Measurements from ENCODE around the gene HOXD11.

Gene HOXD11

GRCh38 chr2:176081837-176082524 is 25.1 kb upstream of the HOXD11 start:
- DNase-seq = no peak

- no peak for DNase-seq
These were observed 24.6 kb upstream of the HOXD11 start for GRCh38 chr2:176082525-176082823.

GRCh38 chr2:176082824-176083751 is 24.0 kb upstream of the HOXD11 start:
- no peak for DNase-seq

- DNase-seq = no peak
These were observed 23.3 kb upstream of the HOXD11 start, which contains the start of gene EVX2 for GRCh38 chr2:176083796-176084261. Gene EVX2 (minus strand): TSS chr2:176083962. CDS start chr2:176083776, 186 bp downstream.

DNA sequence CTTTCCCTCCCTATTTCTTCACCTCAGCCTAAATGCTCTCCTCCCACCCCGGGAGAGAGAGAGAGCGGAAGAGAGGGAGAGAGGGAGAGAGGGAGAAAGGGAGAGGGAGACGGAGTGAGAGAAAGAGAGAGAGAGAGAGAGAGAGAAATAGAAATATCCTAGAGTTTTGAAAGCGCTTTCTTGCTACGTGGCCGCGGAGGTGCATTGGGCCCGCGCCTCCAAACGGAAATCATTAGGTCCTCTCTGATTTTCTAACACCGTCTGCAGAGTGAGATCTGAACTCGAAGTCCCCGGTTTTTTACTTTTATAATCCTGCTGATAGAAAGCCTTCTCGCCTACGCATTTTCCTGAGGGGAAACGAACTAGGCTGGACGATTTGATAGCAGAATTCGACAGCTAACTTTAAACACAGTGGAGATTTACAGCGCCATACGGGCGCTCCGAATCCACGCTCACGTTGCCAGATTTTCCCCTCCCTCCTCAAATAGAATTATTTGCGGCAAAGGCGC is 22.4 kb upstream of the HOXD11 start:
- no peak for DNase-seq

- DNase-seq = no peak
These were observed 21.8 kb upstream of the HOXD11 start for GRCh38 chr2:176085120-176085788.

- DNase-seq = no peak
These were observed 21.0 kb upstream of the HOXD11 start for GRCh38 chr2:176085861-176086771.

- DNase-seq = no peak
These were observed 19.6 kb upstream of the HOXD11 start for GRCh38 chr2:176087330-176088047.

GRCh38 chr2:176088048-176088936 is 18.8 kb upstream of the HOXD11 start:
- no peak for DNase-seq

DNA sequence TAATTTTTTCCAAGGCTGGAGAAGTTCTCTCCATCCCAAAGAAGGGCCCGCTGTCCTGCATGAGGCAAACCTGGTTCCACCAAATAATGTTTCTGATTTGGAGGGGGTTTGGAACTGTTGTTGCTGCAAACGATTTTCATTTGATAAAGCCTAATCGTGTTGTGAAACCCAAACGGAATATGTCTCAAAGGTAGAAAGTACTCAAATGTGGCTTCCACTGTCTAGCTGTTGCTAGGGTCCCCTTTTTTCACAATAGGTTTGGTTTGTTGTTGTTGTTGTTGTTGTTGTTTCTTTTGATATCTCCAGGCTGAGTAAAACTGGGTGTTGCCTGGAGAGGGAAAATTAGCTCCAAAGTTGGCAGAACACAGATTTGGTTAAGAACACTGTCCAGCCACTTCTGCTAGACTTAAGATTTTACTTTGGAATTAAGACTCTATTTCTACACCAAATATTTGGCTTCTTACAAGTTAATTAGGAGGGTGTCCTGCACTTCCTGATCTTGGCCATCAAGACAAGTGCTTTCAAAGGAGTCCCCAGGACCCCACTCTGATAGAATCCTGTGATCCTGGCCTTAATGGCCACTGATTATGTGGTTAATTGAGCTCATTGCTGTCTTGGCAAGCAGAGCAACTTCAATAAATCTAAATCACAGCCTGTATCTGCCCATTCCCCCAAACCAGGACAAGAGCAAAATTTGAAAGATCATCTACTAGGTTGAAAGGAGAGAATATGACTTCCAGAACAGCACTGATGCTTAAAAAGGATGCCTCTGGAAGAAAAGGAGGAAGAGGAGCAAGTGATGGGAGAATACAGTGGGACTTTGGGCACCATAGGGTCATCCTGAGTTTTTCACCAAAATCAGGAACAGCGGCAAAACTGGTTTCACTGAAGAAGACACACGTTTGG is 17.9 kb upstream of the HOXD11 start:
- no peak for DNase-seq

DNA sequence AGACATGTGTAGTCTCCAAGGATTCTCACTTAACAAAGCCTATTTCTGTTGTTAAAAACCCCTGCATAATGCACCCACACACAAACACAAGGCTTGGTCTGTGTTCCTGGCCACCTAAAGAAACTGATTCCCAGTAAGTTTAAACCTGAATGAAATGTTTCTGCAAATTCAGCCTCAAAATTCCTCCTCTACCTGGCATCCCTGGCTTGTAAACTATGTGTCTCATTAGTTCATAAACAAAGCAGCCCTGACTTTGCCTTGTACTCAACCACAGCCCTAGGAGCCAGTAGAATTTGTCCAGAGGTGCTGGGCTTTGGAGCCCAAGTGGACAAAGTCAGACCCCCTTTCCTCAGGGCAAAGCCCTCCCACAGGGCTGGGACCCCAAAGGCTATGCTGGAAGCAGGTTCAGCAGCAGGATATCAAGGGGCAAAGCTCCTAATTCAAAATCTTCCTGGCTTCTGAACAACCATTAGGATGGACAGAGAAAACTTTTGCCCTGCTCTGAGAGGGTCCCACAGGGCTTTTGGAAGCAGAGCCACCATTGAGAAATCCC is 17.2 kb upstream of the HOXD11 start:
- no peak for DNase-seq

GRCh38 chr2:176090862-176091261 is 16.2 kb upstream of the HOXD11 start:
- no peak for DNase-seq

DNA sequence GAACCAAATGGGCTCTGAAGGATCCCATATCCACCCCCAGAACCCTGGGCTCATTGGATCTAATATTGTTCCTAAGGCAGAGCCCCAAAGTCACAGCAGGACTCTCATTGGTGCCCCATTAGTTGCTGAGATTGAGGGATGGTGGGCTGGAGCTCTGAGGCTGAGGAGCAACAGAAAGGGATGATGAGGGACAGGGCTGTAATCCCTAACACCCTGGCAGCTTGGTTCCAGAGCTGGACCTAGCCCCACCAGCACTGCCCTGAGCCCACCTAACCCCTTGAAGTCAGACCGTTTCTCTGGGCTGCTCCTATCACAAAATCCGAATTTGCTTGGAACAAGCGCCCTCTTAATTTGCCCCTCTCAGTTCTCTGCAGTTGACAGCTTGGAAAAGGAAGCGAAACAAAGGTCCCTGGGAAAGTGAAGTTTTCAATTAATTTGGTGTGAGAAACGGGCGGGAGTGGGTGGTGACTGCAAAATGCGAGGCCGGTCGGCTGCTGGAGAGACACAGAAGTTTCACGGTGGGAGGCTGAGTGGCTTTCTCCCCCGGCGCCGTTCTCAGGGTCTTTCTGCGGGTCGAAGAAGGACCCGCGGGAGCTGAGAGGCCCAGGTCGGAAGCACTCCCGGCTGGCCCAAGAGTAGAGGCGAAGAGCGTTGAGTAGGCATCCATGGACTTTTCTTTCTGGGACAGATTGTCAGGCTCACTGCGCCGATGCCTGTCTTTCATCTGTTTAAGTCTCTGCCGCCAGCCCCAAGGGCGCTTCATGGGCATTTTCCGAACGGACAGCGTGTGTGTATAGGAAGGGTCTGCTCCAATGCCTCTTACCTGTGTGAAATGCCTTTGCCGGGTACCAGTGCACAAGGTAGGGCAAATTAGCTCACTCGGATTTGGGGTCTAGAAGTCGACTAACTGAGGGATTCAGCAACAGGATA is 15.5 kb upstream of the HOXD11 start:
- no peak for DNase-seq

DNA sequence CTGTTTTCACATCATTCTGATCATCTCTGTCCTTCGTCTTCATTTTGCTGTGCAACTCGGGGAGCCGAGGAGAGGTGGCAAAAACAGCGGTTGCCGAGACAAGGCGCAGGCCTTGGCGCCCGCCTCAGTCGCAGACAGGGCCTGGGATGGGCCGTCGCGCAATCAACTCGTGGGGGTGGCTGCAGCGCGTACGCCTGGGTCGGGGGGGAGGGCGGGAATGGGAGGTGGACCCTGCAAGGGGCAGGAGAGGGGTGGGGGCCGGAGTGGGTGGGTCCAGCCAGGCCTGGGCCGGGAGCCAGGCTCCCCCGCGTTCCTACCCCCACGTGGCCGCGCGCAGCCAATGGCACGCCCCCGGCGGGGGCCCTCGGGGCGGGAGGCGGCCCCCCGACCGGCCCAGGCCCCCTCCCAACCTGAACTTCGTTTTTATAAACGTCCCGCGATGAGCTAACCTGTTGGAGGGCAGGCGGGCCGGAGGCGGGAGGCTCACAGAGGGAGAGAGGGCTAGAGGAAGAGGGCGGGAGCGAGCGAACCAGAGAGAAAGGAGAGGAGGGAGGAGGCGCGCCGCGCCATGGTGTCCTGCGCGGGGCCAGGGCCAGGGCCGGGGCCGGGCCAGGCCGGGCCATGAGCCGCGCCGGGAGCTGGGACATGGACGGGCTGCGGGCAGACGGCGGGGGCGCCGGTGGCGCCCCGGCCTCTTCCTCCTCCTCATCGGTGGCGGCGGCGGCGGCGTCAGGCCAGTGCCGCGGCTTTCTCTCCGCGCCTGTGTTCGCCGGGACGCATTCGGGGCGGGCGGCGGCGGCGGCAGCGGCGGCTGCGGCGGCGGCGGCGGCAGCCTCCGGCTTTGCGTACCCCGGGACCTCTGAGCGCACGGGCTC is 14.6 kb upstream of the HOXD11 start, which contains the start of gene HOXD13:
TSS of gene HOXD13 (plus strand) at position 452 of the 875 bp plus-strand sequence. CDS start at position 622, 170 bp downstream.
- no peak for DNase-seq

- DNase-seq = no peak
These were observed 13.8 kb upstream of the HOXD11 start for GRCh38 chr2:176093145-176093897.

DNA sequence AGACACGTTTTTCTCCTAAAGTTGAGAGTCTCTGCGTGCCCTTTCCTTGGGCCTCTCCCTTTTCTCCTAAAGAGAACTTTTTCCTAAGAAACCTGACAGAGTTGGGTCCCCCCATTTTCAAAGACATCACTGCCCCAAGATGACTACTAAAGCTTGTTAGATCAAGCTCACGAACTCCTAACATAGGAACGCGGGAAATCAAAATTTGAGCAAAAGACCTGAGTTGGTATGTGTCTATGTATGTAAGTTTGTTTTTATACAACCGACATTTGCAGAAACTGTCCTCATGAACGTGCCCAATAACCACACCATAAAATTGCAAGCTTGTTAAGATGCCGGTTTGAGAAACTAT is 13.2 kb upstream of the HOXD11 start:
- no peak for DNase-seq
